MG63 (cell line): ENCODE results near the gene KRT82. TPM values are rescaled to one million over a fixed set of nuclear protein-coding genes. Genes with fewer than 3 reads are reported as not detected.
A peak's percentile ranks its signal among the peaks of the same experiment; 100 is the strongest.
"Not testable (repeated sequence)": the region's sequence is repeated elsewhere in the genome, so short reads cannot be mapped to it uniquely, and the experiment has no call there.

Experiments
- DNase-seq: peaks from one replicate; pipeline ENCODE4 v3.0.0-alpha.2; 2020
- H3K27me3 ChIP-seq: fragments of 250-450 bp; sonication (Bioruptor Pico); 2 replicates; pipeline ENCODE4 v1.5.1; 2020; ENCODE audit warnings: mild to moderate bottlenecking, moderate library complexity
- H3K36me3 ChIP-seq: fragments of 250-450 bp; sonication (Bioruptor Pico); 2 replicates; pipeline ENCODE4 v1.5.1; 2020; ENCODE audit warnings: mild to moderate bottlenecking, moderate library complexity
- H3K4me3 ChIP-seq: fragments of 250-450 bp; sonication (Bioruptor Pico); 2 replicates; pipeline ENCODE4 v1.5.1; 2020; ENCODE audit warnings: mild to moderate bottlenecking, moderate library complexity
- H3K9me3 ChIP-seq: fragments of 250-450 bp; sonication (Bioruptor Pico); 2 replicates; pipeline ENCODE4 v1.5.1; 2020; ENCODE audit warnings: mild to moderate bottlenecking, moderate library complexity
- total RNA-seq: library from RNA; depleted of rRNA; stranded (reverse); fragments of >200 nt; shearing (Covaris generic); gene quantifications from 2 replicates; pipeline ENCODE4 v1.2.3, GENCODE V29; 2014; ENCODE audit warnings: low replicate concordance; rRNA removed

The KRT82 gene
- not detected in 2 replicates for total RNA-seq

- Histone ChIP-seq H3K27me3 (no peaks in the 10 kb centered on the region), H3K4me3 (no peak within 1 kb of the TSS), H3K36me3 (no peaks in the 10 kb centered on the region), H3K9me3 (no peaks in the 10 kb centered on the region)
- no peak for DNase-seq
Observed at GRCh38 chr12:52405922-52406385, at the start of gene KRT82. Gene KRT82, minus strand, starts transcription at chr12:52406335. Its CDS starts 58 bp downstream, at chr12:52406277.

- Histone ChIP-seq H3K27me3 (no peaks in the 10 kb centered on the region; the same call in 1 of the 2 replicates), H3K36me3 (no peaks in the 10 kb centered on the region), H3K4me3 (no peak overlapping the region), H3K9me3 (no peaks in the 10 kb centered on the region)
- no peak for DNase-seq
Observed at GRCh38 chr12:52455821-52456220, 49.7 kb upstream of the KRT82 start.

GRCh38 chr12:52454411-52455201 lies 48.5 kb upstream of the KRT82 start:
- DNase-seq, result no peak
- no peaks in the 10 kb centered on the region for H3K36me3 ChIP-seq
- H3K27me3 ChIP-seq, result no peaks in the 10 kb centered on the region; the same call in 1 of the 2 replicates
- H3K9me3 ChIP-seq, result no peaks in the 10 kb centered on the region
- no peak overlapping the region for H3K4me3 ChIP-seq

GRCh38 chr12:52452101-52452500 lies 46.0 kb upstream of the KRT82 start, which contains the start of gene KRT6B:
Gene KRT6B, minus strand, starts transcription at chr12:52452146. Its CDS starts 68 bp downstream, at chr12:52452078.
- Histone ChIP-seq H3K36me3 (no peaks in the 10 kb centered on the region), H3K9me3 (no peaks in the 10 kb centered on the region), H3K27me3 (no peaks in the 10 kb centered on the region), H3K4me3 (no peak within 1 kb of the TSS)
- DNase-seq, result no peak

- no peak overlapping the region for H3K4me3 ChIP-seq
- no peaks in the 10 kb centered on the region for H3K9me3 ChIP-seq
- H3K27me3 ChIP-seq, result no peaks in the 10 kb centered on the region
- no peaks in the 10 kb centered on the region for H3K36me3 ChIP-seq
- DNase-seq, result no peak
Observed at GRCh38 chr12:52448228-52448627, 42.1 kb upstream of the KRT82 start.

GRCh38 chr12:52447196-52447595 lies 41.1 kb upstream of the KRT82 start:
- not testable (repeated sequence) for H3K27me3 ChIP-seq, H3K36me3 ChIP-seq, H3K9me3 ChIP-seq, H3K4me3 ChIP-seq, DNase-seq

GRCh38 chr12:52446367-52447045 lies 40.4 kb upstream of the KRT82 start:
- no peak for DNase-seq
- H3K9me3 ChIP-seq, result no peaks in the 10 kb centered on the region
- no peak overlapping the region for H3K4me3 ChIP-seq
- H3K36me3 ChIP-seq, result no peaks in the 10 kb centered on the region
- no peaks in the 10 kb centered on the region for H3K27me3 ChIP-seq

- DNase-seq, result no peak
- Histone ChIP-seq H3K9me3 (no peaks in the 10 kb centered on the region), H3K4me3 (no peak overlapping the region), H3K36me3 (no peaks in the 10 kb centered on the region), H3K27me3 (no peaks in the 10 kb centered on the region)
Observed at GRCh38 chr12:52445876-52446275, 39.7 kb upstream of the KRT82 start.

GRCh38 chr12:52444647-52445595 lies 38.8 kb upstream of the KRT82 start:
- no peak overlapping the region for H3K4me3 ChIP-seq
- DNase-seq, result no peak
- no peaks in the 10 kb centered on the region for H3K9me3 ChIP-seq
- no peaks in the 10 kb centered on the region for H3K36me3 ChIP-seq
- H3K27me3 ChIP-seq, result no peaks in the 10 kb centered on the region

- Histone ChIP-seq H3K36me3 (no peaks in the 10 kb centered on the region), H3K4me3 (no peak overlapping the region), H3K27me3 (no peaks in the 10 kb centered on the region), H3K9me3 (no peaks in the 10 kb centered on the region)
- no peak for DNase-seq
Observed at GRCh38 chr12:52443966-52444365, 37.8 kb upstream of the KRT82 start.

GRCh38 chr12:52442600-52443061 lies 36.5 kb upstream of the KRT82 start:
- Histone ChIP-seq H3K4me3 (no peak overlapping the region), H3K9me3 (no peaks in the 10 kb centered on the region), H3K36me3 (no peaks in the 10 kb centered on the region), H3K27me3 (no peaks in the 10 kb centered on the region)
- DNase-seq, result peak; percentile 85

- DNase-seq, result no peak
- no peak overlapping the region for H3K4me3 ChIP-seq
- no peaks in the 10 kb centered on the region for H3K36me3 ChIP-seq
- no peaks in the 10 kb centered on the region for H3K27me3 ChIP-seq
- H3K9me3 ChIP-seq, result no peaks in the 10 kb centered on the region
Observed at GRCh38 chr12:52441320-52441911, 35.3 kb upstream of the KRT82 start.

GRCh38 chr12:52440821-52441319 lies 34.7 kb upstream of the KRT82 start:
- no peaks in the 10 kb centered on the region for H3K9me3 ChIP-seq
- H3K36me3 ChIP-seq, result no peaks in the 10 kb centered on the region
- H3K4me3 ChIP-seq, result no peak overlapping the region
- DNase-seq, result no peak
- no peaks in the 10 kb centered on the region for H3K27me3 ChIP-seq

GRCh38 chr12:52439845-52440244 lies 33.7 kb upstream of the KRT82 start:
- DNase-seq, result no peak
- H3K36me3 ChIP-seq, result no peaks in the 10 kb centered on the region
- H3K27me3 ChIP-seq, result no peaks in the 10 kb centered on the region
- H3K9me3 ChIP-seq, result no peaks in the 10 kb centered on the region
- H3K4me3 ChIP-seq, result no peak overlapping the region

- H3K36me3 ChIP-seq, result no peaks in the 10 kb centered on the region
- no peak for DNase-seq
- H3K4me3 ChIP-seq, result no peak overlapping the region
- no peaks in the 10 kb centered on the region for H3K27me3 ChIP-seq
- no peaks in the 10 kb centered on the region for H3K9me3 ChIP-seq
Observed at GRCh38 chr12:52439420-52439819, 33.3 kb upstream of the KRT82 start.
